K562 (cell line): ENCODE measurements around the gene ADGRA1. TPM values are rescaled to one million over a fixed set of nuclear protein-coding genes. Genes with fewer than 3 reads are reported as not detected.

Source experiments
- ATAC-seq: fragments of 200-7000 bp; cut with Tn5 transposase; 3 replicates; pipeline ENCODE4 v1.9.1; 2020; ENCODE audit warnings: moderate library complexity
- BruUV-seq: library from RNA; stranded (reverse); fragments of 400-500 nt; replicated peaks from 2 replicates; lab custom pipeline; 2021; lab: Mats Ljungman, UMichigan
- CTCF ChIA-PET: fragments of 300-600 bp; formaldehyde crosslinking; extraction: SDS; loops from one replicate; lab custom pipeline; 2021; ENCODE audit warnings: low intra/inter-chr PET ratio; lab: Yijun Ruan, JAX
- POLR2A ChIA-PET: fragments of 300-600, 350-650 bp; sonication (Branson Sonifier 250); formaldehyde crosslinking; extraction: SDS; loops from one replicate; lab custom pipeline; 2021; ENCODE audit warnings: antibody characterized with exemption, inconsistent platforms; lab: Yijun Ruan, JAX
- DNase-seq, 4 experiments: peaks; one replicate each; pipeline versions ENCODE4 v3.0.0 to v3.0.0-alpha.2; 2011 to 2018; ENCODE audit warnings: low spot score in 3 of 4, mixed read lengths in 3 of 4; ENCODE audit errors: extremely low read depth in 1 of 4
- FAIRE-seq: peaks from 2 replicates; lab custom pipeline; 2011; peaks lifted over from hg19 to GRCh38; lab: Jason Lieb, UNC
- H2AFZ ChIP-seq: 2 replicates; pipeline ENCODE4 v1.6.0; 2011; ENCODE audit warnings: low read depth, low read length, control low read depth, inconsistent platforms
- H3K27ac ChIP-seq: fragments of 200-600 bp; 3 replicates; pipeline ENCODE4 v1.8.0; 2011; ENCODE audit warnings: low read depth, mild to moderate bottlenecking, control low read depth, inconsistent platforms, low read length, moderate library complexity, mixed read lengths; ENCODE audit errors: extremely low read depth
- H3K27me3 ChIP-seq, 2 experiments: fragments of 300-600 bp in 1 of 2; 2 replicates in 1 of 2; 3 replicates in 1 of 2; pipeline versions ENCODE4 v1.6.0 to v1.8.0; 2011; ENCODE audit warnings: inconsistent platforms in 2 of 2, low read length in 2 of 2, mild to moderate bottlenecking in 1 of 2, mixed read lengths in 1 of 2, moderate library complexity in 1 of 2; ENCODE audit not compliant: control insufficient read depth in 2 of 2, insufficient read depth in 2 of 2
- H3K36me3 ChIP-seq: fragments of 300-600 bp; 3 replicates; pipeline ENCODE4 v1.8.0; 2011; ENCODE audit warnings: mild to moderate bottlenecking, low read length, inconsistent platforms; ENCODE audit not compliant: control insufficient read depth, insufficient read depth
- H3K4me1 ChIP-seq, 2 experiments: fragments of 200-600 bp in 1 of 2; replicated peaks in 1 of 2; 2 replicates in 1 of 2; 3 replicates in 1 of 2; pipeline versions ENCODE4 v1.5.1 to v1.8.0; 2011; ENCODE audit warnings: inconsistent platforms in 2 of 2, low read length in 2 of 2, mild to moderate bottlenecking in 1 of 2, mixed read lengths in 1 of 2, moderate library complexity in 1 of 2; ENCODE audit not compliant: control insufficient read depth in 2 of 2, insufficient read depth in 2 of 2
- H3K4me2 ChIP-seq: 2 replicates; pipeline ENCODE4 v1.6.1; 2011; ENCODE audit warnings: low read length, control low read depth, inconsistent platforms, mixed read lengths; ENCODE audit not compliant: insufficient read depth
- H3K4me3 ChIP-seq: fragments of 200-600 bp; sonication (generic), shearing (Covaris generic); 2 replicates; pipeline ENCODE4 v1.5.1; 2016; ENCODE audit warnings: control low read depth, inconsistent platforms
- H3K79me2 ChIP-seq: fragments of 200-600 bp; 3 replicates; pipeline ENCODE4 v1.8.0; 2011; ENCODE audit warnings: low read length, inconsistent platforms; ENCODE audit not compliant: control insufficient read depth, insufficient read depth
- H3K9ac ChIP-seq, 2 experiments: 2 replicates each; pipeline versions ENCODE4 v1.6.0 to v1.6.1; 2011; ENCODE audit warnings: low read depth in 2 of 2, low read length in 2 of 2, control low read depth in 1 of 2, inconsistent platforms in 1 of 2, mild to moderate bottlenecking in 1 of 2, mixed read lengths in 1 of 2; ENCODE audit not compliant: insufficient read depth in 1 of 2
- H3K9me1 ChIP-seq: one replicate; pipeline ENCODE4 v1.6.0; 2011; ENCODE audit warnings: inconsistent platforms, mild to moderate bottlenecking, low read length, moderate library complexity; ENCODE audit not compliant: control insufficient read depth, insufficient read depth
- H3K9me3 ChIP-seq: replicated peaks from 2 replicates; pipeline ENCODE4 v1.5.1; 2011; ENCODE audit warnings: low read depth, low read length, inconsistent platforms; ENCODE audit not compliant: control insufficient read depth, insufficient read depth
- H4K20me1 ChIP-seq: replicated peaks from 2 replicates; pipeline ENCODE4 v1.6.1; 2011; ENCODE audit warnings: low read length, inconsistent platforms, mixed read lengths; ENCODE audit not compliant: control insufficient read depth, insufficient read depth
- BACH1 ChIP-seq: fragments of 200-800 bp; sonication (Bioruptor generic); IDR thresholded peaks from 2 replicates; pipeline ENCODE4 v1.6.1; 2016; ENCODE audit warnings: missing genetic modification characterization, missing compliant biosample characterization
- FOXK1 ChIP-seq: sonication (generic); formaldehyde crosslinking; IDR thresholded peaks from 2 replicates; pipeline ENCODE4 v1.8.0; 2022; ENCODE audit warnings: missing genetic modification reagents, mild to moderate bottlenecking, borderline replicate concordance
- HNRNPH1 ChIP-seq: fragments of 200-400 bp; formaldehyde crosslinking; optimal IDR thresholded peaks from 2 replicates; pipeline ENCODE3; 2017; ENCODE audit warnings: low read depth, mild to moderate bottlenecking, low read length, moderate library complexity
- NRF1 ChIP-seq, 2 experiments: fragments of 450-650 bp; IDR thresholded peaks in 1 of 2; conservative IDR thresholded peaks in 1 of 2; 2 replicates each; pipeline ENCODE4 v1.6.1; 2014; ENCODE audit warnings: mild to moderate bottlenecking in 2 of 2
- THRAP3 ChIP-seq: fragments of 450-650 bp; IDR thresholded peaks from 2 replicates; pipeline ENCODE4 v1.6.1; 2016; ENCODE audit warnings: mild to moderate bottlenecking, inconsistent platforms, borderline replicate concordance
- ZNF24 ChIP-seq: fragments of 450-650 bp; IDR thresholded peaks from 2 replicates; pipeline ENCODE4 v1.6.1; 2016
- ZNF584 ChIP-seq: fragments of 200-800 bp; sonication (Bioruptor generic); IDR thresholded peaks from 2 replicates; pipeline ENCODE4 v1.6.1; 2016; ENCODE audit warnings: low read depth, mild to moderate bottlenecking, missing genetic modification characterization, missing compliant biosample characterization
- WGBS: fragments of 100-300 bp; shearing (Covaris generic); methylation state at CpG from one replicate; pipeline ENCODE4 v1.1.6; 2016; ENCODE audit warnings: low coverage, mixed read lengths; ENCODE audit not compliant: insufficient coverage; ENCODE audit errors: missing lambda C conversion rate; 5-methylcytosine and 5-hydroxymethylcytosine counted together
- in situ Hi-C: fragments of 300-500 bp; cut with MboI; formaldehyde crosslinking; loops from 4 replicates; pipeline ENCODE4 v1.15.0; 2018; ENCODE audit warnings: inconsistent platforms, mixed read lengths
- intact Hi-C: fragments of 100-400 bp; cut with micrococcal nuclease; formaldehyde crosslinking; loops from 2 replicates; pipeline ENCODE4 v1.14.2; 2022
- polyA plus RNA-seq, 8 experiments: library from polyadenylated mRNA; depleted of rRNA in 4 of 8; stranded (reverse) in 5 of 8; unstranded in 3 of 8; fragments of >200 nt; fragmentation: Nextera tagmentation in 2 of 8; fragmentation: Illumina TruSeq in 1 of 8; extraction: Ambion mirVana in 2 of 8; extraction: Trizol in 1 of 8; gene quantifications; 2 replicates each; pipeline versions ENCODE4 v1.2.1 to v1.2.3, GENCODE V29; 2011 to 2014; ENCODE audit warnings: inconsistent platforms in 1 of 8, missing spikeins in 1 of 8
- total RNA-seq, 7 experiments: library from RNA; depleted of rRNA in 6 of 7; stranded (reverse); fragments of >200 nt in 6 of 7; fragmentation: Illumina TruSeq in 2 of 7; extraction: Trizol in 2 of 7; gene quantifications; 2 replicates each; pipeline versions ENCODE4 v1.2.1 to v1.2.3, GENCODE V29; 2011 to 2021; ENCODE audit warnings: low replicate concordance in 1 of 7
- TF ChIP-seq, protein P1 (sequence below): fragments of 250-450 bp; sonication (Bioruptor Pico); IDR thresholded peaks from 2 replicates; pipeline ENCODE4 v1.4.0; 2020

Gene ADGRA1
- total and polyA plus RNA-seq, 9 of the 15 experiments (the other 6 are each of a cell fraction or from before 2014, with no cell fraction given) = not detected

DNA sequence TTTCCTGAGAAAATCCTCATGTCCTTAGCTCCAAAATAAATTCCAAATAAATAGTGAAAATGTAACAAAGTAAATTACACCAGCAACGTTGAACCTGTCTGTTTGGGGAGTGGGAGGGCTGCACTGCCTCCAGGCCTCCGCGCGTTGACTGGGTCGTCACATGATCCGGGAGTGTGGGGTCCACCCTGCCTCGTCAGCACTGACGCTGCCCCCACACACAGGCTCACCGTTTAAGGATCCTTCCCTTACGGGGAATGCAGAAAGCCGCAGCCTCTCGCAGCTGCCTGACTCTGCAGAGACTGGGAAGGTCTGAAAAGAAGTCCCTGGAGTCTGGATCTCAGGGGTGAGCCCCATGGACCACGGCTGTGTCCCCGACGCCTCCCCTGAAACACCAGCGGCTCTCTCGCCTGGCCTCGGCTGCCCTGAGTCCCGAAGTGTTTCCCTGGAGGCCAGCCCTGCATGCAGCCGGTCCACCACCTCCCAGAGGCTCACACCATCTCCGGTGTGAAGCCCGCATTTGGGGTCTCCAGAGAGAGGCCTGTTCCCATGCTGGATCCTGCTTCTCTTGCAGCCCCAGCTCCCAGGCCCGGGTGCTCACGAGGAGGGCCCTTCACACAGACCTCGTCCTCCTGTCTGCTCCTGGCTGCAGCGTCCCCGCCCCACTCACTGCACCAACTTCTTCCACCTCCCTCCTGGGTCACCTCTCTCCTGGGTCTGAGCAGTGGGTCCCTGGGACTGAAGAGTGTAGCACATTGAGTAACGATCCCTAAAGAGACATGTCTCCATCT, 49.5 kb upstream of the ADGRA1 start (continued):
- TF ChIP-seq BACH1 (tag) = no peak
- no peak for TF ChIP-seq FOXK1 (CRISPR knock-in tag)
- TF ChIP-seq, protein P1, sequence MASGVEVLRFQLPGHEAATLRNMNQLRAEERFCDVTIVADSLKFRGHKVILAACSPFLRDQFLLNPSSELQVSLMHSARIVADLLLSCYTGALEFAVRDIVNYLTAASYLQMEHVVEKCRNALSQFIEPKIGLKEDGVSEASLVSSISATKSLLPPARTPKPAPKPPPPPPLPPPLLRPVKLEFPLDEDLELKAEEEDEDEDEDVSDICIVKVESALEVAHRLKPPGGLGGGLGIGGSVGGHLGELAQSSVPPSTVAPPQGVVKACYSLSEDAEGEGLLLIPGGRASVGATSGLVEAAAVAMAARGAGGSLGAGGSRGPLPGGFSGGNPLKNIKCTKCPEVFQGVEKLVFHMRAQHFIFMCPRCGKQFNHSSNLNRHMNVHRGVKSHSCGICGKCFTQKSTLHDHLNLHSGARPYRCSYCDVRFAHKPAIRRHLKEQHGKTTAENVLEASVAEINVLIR = no peak
- no peak for TF ChIP-seq THRAP3
- TF ChIP-seq ZNF584 (CRISPR knock-in tag) = no peak
- no peak for TF ChIP-seq HNRNPH1

DNA sequence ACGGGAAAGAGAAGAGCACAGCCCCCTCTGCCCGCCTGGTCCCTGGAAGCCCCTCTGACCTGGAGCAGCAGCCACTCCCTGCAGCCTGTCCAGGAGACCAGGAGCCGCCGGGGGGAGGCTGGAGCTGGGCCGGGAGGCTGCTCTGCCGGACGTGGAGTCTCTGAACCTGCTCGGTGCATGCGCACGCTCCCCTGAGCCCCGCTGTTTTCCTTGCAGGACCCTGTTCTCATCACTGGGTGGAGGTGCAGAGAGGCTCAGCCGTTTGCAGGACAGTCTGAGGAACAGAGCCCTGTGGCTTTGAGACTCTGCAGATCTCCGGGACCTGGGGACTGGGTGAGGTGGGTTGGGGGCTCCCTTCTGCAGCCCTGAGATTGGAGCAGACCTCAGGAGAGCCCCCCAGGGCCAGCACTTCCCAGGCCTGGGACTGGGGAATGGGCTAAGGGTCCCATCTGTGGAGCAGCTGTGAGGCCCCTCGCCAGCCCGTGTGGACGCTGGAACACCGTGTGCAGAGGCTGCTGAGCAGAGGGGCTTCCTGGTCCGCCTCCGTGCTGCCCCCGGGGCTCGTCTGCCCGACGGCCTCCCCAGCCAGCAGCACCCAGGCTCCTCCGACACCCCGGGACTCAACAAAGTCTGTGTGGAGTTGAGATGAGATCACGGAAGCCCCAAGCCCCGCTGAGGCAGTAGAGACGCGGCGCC, 48.5 kb upstream of the ADGRA1 start:
- Histone ChIP-seq H4K20me1 (no peaks in the 10 kb centered on the region), H3K4me3 (no peak overlapping the region), H3K4me1 (no peaks in the 10 kb centered on the region; a peak in 1 of 5 replicates), H3K27ac (no peak overlapping the region), H3K9me1 (no peaks in the 10 kb centered on the region), H3K36me3 (no peaks in the 10 kb centered on the region), H3K79me2 (no peaks in the 10 kb centered on the region), H3K9ac (no peak overlapping the region), H3K9me3 (no peaks in the 10 kb centered on the region), H2AFZ (no peak overlapping the region), H3K4me2 (no peak overlapping the region)
- intact Hi-C loops = no loop called here
- FAIRE-seq = no peak
- BruUV-seq = no TSS peak
- ChIA-PET POLR2A (no interaction called here), CTCF (no interaction called here)
- TF ChIP-seq ZNF24 (no peak), NRF1 (conservative IDR thresholded peaks at IDR 0.05 in 1 of 2, IDR thresholded peaks at IDR 0.05 in 1 of 2) (peak; percentile 63 to 70)
- TF ChIP-seq, all 486 proteins: peak for 1
- in situ Hi-C loops = no loop called here
- H3K27me3 ChIP-seq = peaks cover 5 to 48% of the 10 kb centered on the region in 2 experiments
- DNase-seq (peak in 1 of 4 experiments; percentile 27), ATAC-seq (peak; percentile 75)
- under 1% methylated on average over 29 of the region's 30 CpGs for WGBS
